Pancreas (tissue), 10 donors: ENCODE results near the gene TSKS. TPM values are rescaled to one million over a fixed set of nuclear protein-coding genes. Genes with fewer than 3 reads are reported as not detected.

ENCODE experiments used
- ATAC-seq, 4 donors: fragments of 200-7000 bp; cut with Tn5 transposase; one replicate each; pipeline versions ENCODE4 v1.8.0 to v1.9.1; 2020; ENCODE audit warnings: mild to moderate bottlenecking in 4 of 4, moderate library complexity in 4 of 4
- DNase-seq, 6 donors: peaks; one replicate each; pipeline ENCODE4 v3.0.0-alpha.2; 2020
- FAIRE-seq: peaks from 2 replicates; lab custom pipeline; 2012; peaks lifted over from hg19 to GRCh38; lab: Jason Lieb, UNC
- H3K27ac ChIP-seq, 4 donors: fragments of 200-600 bp; sonication (generic); 1 replicate in 3 of 4; 2 replicates in 1 of 4; pipeline versions ENCODE4 v1.5.0 to v1.8.0; 2020
- H3K27me3 ChIP-seq, 4 donors: fragments of 200-600 bp; one replicate each; pipeline ENCODE4 v1.8.0; 2021
- H3K36me3 ChIP-seq, 3 donors: fragments of 200-600 bp; sonication (generic) in 1 of 3; one replicate each; pipeline versions ENCODE4 v1.5.0 to v1.8.0; 2020 to 2021
- H3K4me1 ChIP-seq, 3 donors: fragments of 200-600 bp; one replicate each; pipeline ENCODE4 v1.8.0; 2021
- H3K4me3 ChIP-seq, 4 donors: fragments of 200-600 bp; sonication (generic) in 2 of 4; one replicate each; pipeline versions ENCODE4 v1.5.0 to v1.8.0; 2020 to 2021
- H3K9me3 ChIP-seq, 4 donors: fragments of 200-600 bp; one replicate each; pipeline ENCODE4 v1.8.0; 2021
- CTCF ChIP-seq, 4 donors: fragments of 200-600 bp; sonication (generic) in 3 of 4; IDR thresholded peaks; one replicate each; pipeline versions ENCODE4 v1.5.0 to v1.8.0; 2021; ENCODE audit warnings: antibody characterized with exemption in 4 of 4
- whole genome bisulfite sequencing, 2 donors: extraction: QIAGEN DNeasy Blood & Tissue Kit; methylation state at CpG; one replicate each; pipeline ENCODE4 v1.1.7; 2013; 5-methylcytosine and 5-hydroxymethylcytosine counted together
- intact Hi-C, 3 donors: fragments of 100-400 bp; cut with DNase I; formaldehyde crosslinking; loops; one replicate each; pipeline versions ENCODE4 v1.11.1 to v1.14.2; 2022
- polyA plus RNA-seq, 2 donors: library from polyadenylated mRNA; stranded (reverse); fragments of 200-250 nt; gene quantifications; one replicate each; pipeline ENCODE4 v1.2.3, GENCODE V29; 2013
- total RNA-seq, 6 donors: library from RNA; stranded (reverse); fragmentation: NEBNext Ultra II Directional in 4 of 6; extraction: Animal tissue kit (Norgen Biotek cat#: 25700) in 4 of 6; gene quantifications; one replicate each; pipeline versions ENCODE4 v1.2.1 to v1.2.4, GENCODE V29; 2021 to 2023
- donor health status: healthy with polysubstance abuse.
- donor health status: DM: no; HTN: no; CAD: no; lungs with moderate emphysema.
- donor health status: DM: no; HTN: no; CAD: no.
- donor health status: control.
- donor health status: control.
- donor health status: Bipolar disorder and iron deficiency.
- donor health status: DM: yes; HTN: yes; CAD: no.
- donor health status: DM: no; HTN: no; CAD: no.
- donor health status: DM: no; HTN: no; CAD: no.
- donor health status: DM: yes; HTN: yes; CAD: no.

Gene TSKS
- total and polyA plus RNA-seq, 8 donors: 0.08 to 0.76 (median 0.34) TPM; not detected in 3

- intact Hi-C loops: no loop called here
- no peaks in the 10 kb centered on the region for H3K27me3 ChIP-seq
- WGBS, 2 donors: 2 to 3% methylated on average over 45 to 50 of the region's 50 CpGs
- no peaks in the 10 kb centered on the region for H3K36me3 ChIP-seq
- ATAC-seq: peak; percentile 33 to 63 (median 54)
- DNase-seq: peak; percentile 60 to 90 (median 77)
- H3K27ac ChIP-seq: peak overlapping the region; percentile 69 to 83 (median 72)
- TF ChIP-seq CTCF (IDR thresholded peaks at IDR 0.05): no peak
- H3K4me3 ChIP-seq: peak overlapping the region; percentile 39 to 65 (median 58)
- H3K4me1 ChIP-seq: peaks cover 4 to 10% (median 7%) of the 10 kb centered on the region in 3 donors
- H3K9me3 ChIP-seq: no peaks in the 10 kb centered on the region
- no peak for FAIRE-seq
Observed at GRCh38 chr19:49809160-49809940, 46.2 kb upstream of the TSKS start.

- H3K4me3 ChIP-seq: peak overlapping the region; percentile 39 to 65 (median 58)
- DNase-seq (peak; percentile 91 to 99 (median 97)), ATAC-seq (peak; percentile 71 to 83 (median 78)), FAIRE-seq (no peak)
- no peak for TF ChIP-seq CTCF (IDR thresholded peaks at IDR 0.05)
- H3K27ac ChIP-seq: peak overlapping the region; percentile 69 to 83 (median 72)
- no peaks in the 10 kb centered on the region for H3K9me3 ChIP-seq
- peaks cover 0 to 8% (median 7%) of the 10 kb centered on the region in 3 donors for H3K4me1 ChIP-seq
- no peaks in the 10 kb centered on the region for H3K36me3 ChIP-seq
- H3K27me3 ChIP-seq: no peaks in the 10 kb centered on the region
- intact Hi-C loops: no loop called here
- 2 to 3% methylated on average over 29 to 31 of the region's 31 CpGs for WGBS, 2 donors
Observed at GRCh38 chr19:49808711-49809159, 45.6 kb upstream of the TSKS start.

- peak overlapping the region in 1 of 4 donors; percentile 53 for H3K4me3 ChIP-seq
- H3K36me3 ChIP-seq: no peaks in the 10 kb centered on the region
- H3K9me3 ChIP-seq: no peaks in the 10 kb centered on the region
- no peak for ATAC-seq
- DNase-seq: no peak
- H3K4me1 ChIP-seq: peaks cover 0 to 8% (median 7%) of the 10 kb centered on the region in 3 donors
- intact Hi-C loops: no loop called here
- FAIRE-seq: no peak
- TF ChIP-seq CTCF (IDR thresholded peaks at IDR 0.05): no peak
- H3K27me3 ChIP-seq: no peaks in the 10 kb centered on the region
- H3K27ac ChIP-seq: peak overlapping the region in 2 of 4 donors; percentile 71 to 83
- 82 to 86% methylated on average over 18 to 20 of the region's 20 CpGs for WGBS, 2 donors
Observed at GRCh38 chr19:49807904-49808675, 45.0 kb upstream of the TSKS start.

- no peak for TF ChIP-seq CTCF (IDR thresholded peaks at IDR 0.05)
- no peaks in the 10 kb centered on the region for H3K27me3 ChIP-seq
- no peak overlapping the region for H3K4me3 ChIP-seq
- DNase-seq (peak in 1 of 6 donors; percentile 35), FAIRE-seq (no peak), ATAC-seq (no peak)
- H3K27ac ChIP-seq: no peak overlapping the region
- 82 to 88% methylated on average over 18 of the region's 18 CpGs for WGBS, 2 donors
- H3K4me1 ChIP-seq: peaks cover 0 to 8% (median 7%) of the 10 kb centered on the region in 3 donors
- intact Hi-C loops: no loop called here
- no peaks in the 10 kb centered on the region for H3K9me3 ChIP-seq
- H3K36me3 ChIP-seq: no peaks in the 10 kb centered on the region
Observed at GRCh38 chr19:49807058-49807903, 44.2 kb upstream of the TSKS start.
